ENCODE results near the gene PXMP2.

DNA sequence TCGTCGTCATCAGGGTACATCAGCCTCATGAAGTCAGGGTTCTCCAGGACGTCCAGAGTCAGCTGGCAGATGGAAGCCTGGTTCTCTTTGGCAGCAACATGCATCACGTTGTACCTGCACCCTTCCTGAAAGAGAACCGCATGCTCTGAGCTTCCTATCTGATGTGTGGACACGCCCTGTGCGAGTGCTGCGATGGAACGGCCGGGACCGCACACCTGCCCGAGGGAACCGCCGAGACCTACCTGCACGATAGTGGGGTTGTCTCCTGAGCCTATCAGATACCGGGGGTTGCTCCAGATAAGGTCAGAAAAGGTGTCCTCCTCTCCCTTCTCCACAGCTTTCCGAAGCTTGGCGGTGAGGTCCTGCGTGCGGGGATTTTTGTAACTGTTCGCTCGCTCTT is 60.5 kb downstream of the PXMP2 start:
- TF ChIP-seq POLR2AphosphoS5 (IDR thresholded peaks at IDR 0.05; ENCODE audit: low read depth, low read length) (no peak), POLR2A (IDR thresholded peaks at IDR 0.05; ENCODE audit: low read depth, low read length) (no peak), TAF1 (IDR thresholded peaks at IDR 0.05; ENCODE audit: borderline replicate concordance, low read depth, low read length) (no peak)

Data from GM12892 (cell line).